ENCODE measurements around the gene HNRNPH1.

HNRNPH1 gene

GRCh38 chr5:179614745-179615144, 8.7 kb downstream of the HNRNPH1 start:
- Histone ChIP-seq H3K4me1 (ENCODE audit: control insufficient read depth, low read length) (peaks cover 4% of the 10 kb centered on the region), H3K27ac (ENCODE audit: low read depth, low read length) (no peak overlapping the region), H4K20me1 (ENCODE audit: control insufficient read depth, insufficient read depth, low read depth, low read length) (peaks cover 52% of the 10 kb centered on the region)

DNA sequence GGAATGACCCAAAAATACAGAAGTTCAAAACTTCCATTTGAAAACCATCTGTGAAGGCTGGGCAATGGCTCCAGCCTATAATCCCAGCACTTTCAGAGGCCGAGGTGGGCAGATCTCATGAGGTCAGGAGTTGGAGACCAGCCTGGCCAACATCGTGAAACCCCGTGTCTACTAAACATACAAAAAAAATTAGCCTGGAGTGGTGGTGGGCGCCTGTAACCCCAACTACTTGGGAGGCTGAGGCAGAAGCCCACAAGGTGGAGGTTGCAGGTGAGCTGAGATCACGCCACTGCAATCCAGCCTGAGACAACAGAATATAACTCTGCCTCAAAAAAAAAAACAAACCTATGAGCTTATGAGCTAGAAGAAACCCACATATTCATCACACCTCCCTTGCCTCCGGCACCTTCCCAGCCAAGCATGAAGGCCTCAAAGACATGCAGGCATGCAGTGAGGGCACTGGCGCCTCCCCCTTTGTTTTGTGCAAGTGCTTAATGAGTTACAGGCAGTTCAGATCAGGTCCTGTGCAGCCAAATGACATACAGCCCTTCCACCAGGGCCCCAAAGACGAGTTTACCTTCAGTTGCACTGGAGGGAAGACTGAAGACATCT, 9.9 kb downstream of the HNRNPH1 start:
- Histone ChIP-seq H3K4me2 (ENCODE audit: low read length) (no peak overlapping the region), H3K4me1 (ENCODE audit: control insufficient read depth, low read length) (no peaks in the 10 kb centered on the region), H3K79me2 (ENCODE audit: control insufficient read depth, low read length) (peaks cover 28% of the 10 kb centered on the region), H3K36me3 (ENCODE audit: control insufficient read depth, low read length) (peaks cover 94% of the 10 kb centered on the region), H3K4me3 (ENCODE audit: low read length) (no peak overlapping the region), H3K9me2 (replicated peaks; ENCODE audit: control insufficient read depth, low read length) (no peaks in the 10 kb centered on the region), H3F3A (ENCODE audit: control insufficient read depth, insufficient read depth) (peaks cover 93% of the 10 kb centered on the region), H3K9me3 (ENCODE audit: control insufficient read depth, insufficient read depth, low read length) (no peaks in the 10 kb centered on the region), H3K27ac (ENCODE audit: low read depth, low read length) (no peak overlapping the region), H4K20me1 (ENCODE audit: control insufficient read depth, insufficient read depth, low read depth, low read length) (peaks cover 42% of the 10 kb centered on the region), H3K27me3 (ENCODE audit: control insufficient read depth, low read length) (no peaks in the 10 kb centered on the region)
- TF ChIP-seq, protein P1, sequence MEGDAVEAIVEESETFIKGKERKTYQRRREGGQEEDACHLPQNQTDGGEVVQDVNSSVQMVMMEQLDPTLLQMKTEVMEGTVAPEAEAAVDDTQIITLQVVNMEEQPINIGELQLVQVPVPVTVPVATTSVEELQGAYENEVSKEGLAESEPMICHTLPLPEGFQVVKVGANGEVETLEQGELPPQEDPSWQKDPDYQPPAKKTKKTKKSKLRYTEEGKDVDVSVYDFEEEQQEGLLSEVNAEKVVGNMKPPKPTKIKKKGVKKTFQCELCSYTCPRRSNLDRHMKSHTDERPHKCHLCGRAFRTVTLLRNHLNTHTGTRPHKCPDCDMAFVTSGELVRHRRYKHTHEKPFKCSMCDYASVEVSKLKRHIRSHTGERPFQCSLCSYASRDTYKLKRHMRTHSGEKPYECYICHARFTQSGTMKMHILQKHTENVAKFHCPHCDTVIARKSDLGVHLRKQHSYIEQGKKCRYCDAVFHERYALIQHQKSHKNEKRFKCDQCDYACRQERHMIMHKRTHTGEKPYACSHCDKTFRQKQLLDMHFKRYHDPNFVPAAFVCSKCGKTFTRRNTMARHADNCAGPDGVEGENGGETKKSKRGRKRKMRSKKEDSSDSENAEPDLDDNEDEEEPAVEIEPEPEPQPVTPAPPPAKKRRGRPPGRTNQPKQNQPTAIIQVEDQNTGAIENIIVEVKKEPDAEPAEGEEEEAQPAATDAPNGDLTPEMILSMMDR (IDR thresholded peaks at IDR 0.05; ENCODE audit: low read depth, low read length, poor library complexity, severe bottlenecking) = no peak
- no peak for TF ChIP-seq EZH2phosphoT487 (IDR thresholded peaks at IDR 0.05; ENCODE audit: borderline replicate concordance, low read length)

More at GRCh38 chr5:179614745-179615144, 8.7 kb downstream of the HNRNPH1 start:
- Histone ChIP-seq H3K9me3 (ENCODE audit: control insufficient read depth, insufficient read depth, low read length) (no peaks in the 10 kb centered on the region), H3K4me3 (ENCODE audit: low read length) (no peak overlapping the region), H3K27me3 (ENCODE audit: control insufficient read depth, low read length) (no peaks in the 10 kb centered on the region), H3K9me2 (replicated peaks; ENCODE audit: control insufficient read depth, low read length) (no peaks in the 10 kb centered on the region), H3K4me2 (ENCODE audit: low read length) (no peak overlapping the region), H3K36me3 (ENCODE audit: control insufficient read depth, low read length) (peaks cover 98% of the 10 kb centered on the region), H3K79me2 (ENCODE audit: control insufficient read depth, low read length) (peaks cover 39% of the 10 kb centered on the region), H3F3A (ENCODE audit: control insufficient read depth, insufficient read depth) (peaks cover 98% of the 10 kb centered on the region)
- TF ChIP-seq EZH2phosphoT487 (IDR thresholded peaks at IDR 0.05; ENCODE audit: borderline replicate concordance, low read length) = no peak
- TF ChIP-seq, protein P1 (IDR thresholded peaks at IDR 0.05; ENCODE audit: low read depth, low read length, poor library complexity, severe bottlenecking) = no peak

DNA sequence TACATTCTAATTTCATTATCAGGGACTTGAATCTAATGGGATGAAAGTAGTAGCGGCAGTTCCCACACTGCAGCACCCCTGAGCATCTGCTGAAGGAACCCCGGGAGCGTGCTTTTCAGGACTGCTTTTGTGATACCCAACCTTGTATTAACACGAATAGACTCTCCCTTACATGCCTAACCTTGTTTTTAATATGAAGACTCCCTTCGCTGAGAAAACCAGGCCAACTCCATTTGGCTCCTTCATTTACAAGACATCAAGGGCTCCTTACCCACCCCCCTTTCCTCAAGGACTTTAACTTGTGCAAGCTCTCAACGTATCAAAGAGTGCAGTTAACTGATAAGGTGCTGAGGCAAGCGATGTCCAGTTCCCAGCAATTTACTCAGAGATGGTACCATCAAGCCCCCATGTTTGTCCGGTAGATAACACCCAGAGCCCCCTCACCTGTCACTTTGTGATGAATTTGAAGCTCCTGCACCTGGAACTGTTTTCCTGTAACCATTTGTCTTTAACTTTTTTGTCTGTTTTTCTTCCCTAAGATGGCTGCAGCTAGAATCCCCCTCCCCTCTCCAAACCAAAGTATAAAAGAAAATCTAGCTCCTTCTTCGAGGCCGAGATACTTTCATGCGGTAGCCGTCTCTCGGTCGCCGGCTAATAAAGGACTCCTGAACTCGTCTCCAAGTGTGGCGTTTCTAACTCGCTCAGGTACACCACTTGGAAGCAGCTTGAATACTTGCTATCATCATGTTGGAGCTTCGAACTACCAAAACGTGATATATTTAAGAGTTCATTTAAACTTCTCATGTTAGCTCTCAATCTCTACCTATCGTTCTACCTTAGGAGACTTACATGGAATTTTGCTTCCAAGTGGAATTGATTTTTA, 10.7 kb downstream of the HNRNPH1 start:
- H3K9me2 ChIP-seq (replicated peaks; ENCODE audit: control insufficient read depth, low read length) = no peaks in the 10 kb centered on the region
- peaks cover 91% of the 10 kb centered on the region for H3K36me3 ChIP-seq (ENCODE audit: control insufficient read depth, low read length)
- H3K4me2 ChIP-seq (ENCODE audit: low read length) = no peak overlapping the region
- H3K27me3 ChIP-seq (ENCODE audit: control insufficient read depth, low read length) = no peaks in the 10 kb centered on the region
- H3K79me2 ChIP-seq (ENCODE audit: control insufficient read depth, low read length) = peaks cover 20% of the 10 kb centered on the region
- no peaks in the 10 kb centered on the region for H3K4me1 ChIP-seq (ENCODE audit: control insufficient read depth, low read length)
- H3F3A ChIP-seq (ENCODE audit: control insufficient read depth, insufficient read depth) = peaks cover 92% of the 10 kb centered on the region
- no peaks in the 10 kb centered on the region for H3K9me3 ChIP-seq (ENCODE audit: control insufficient read depth, insufficient read depth, low read length)
- TF ChIP-seq, protein P1 (IDR thresholded peaks at IDR 0.05; ENCODE audit: low read depth, low read length, poor library complexity, severe bottlenecking) = no peak
- TF ChIP-seq EZH2phosphoT487 (IDR thresholded peaks at IDR 0.05; ENCODE audit: borderline replicate concordance, low read length) = no peak
- H4K20me1 ChIP-seq (ENCODE audit: control insufficient read depth, insufficient read depth, low read depth, low read length) = peaks cover 36% of the 10 kb centered on the region
- no peak overlapping the region for H3K4me3 ChIP-seq (ENCODE audit: low read length)
- H3K27ac ChIP-seq (ENCODE audit: low read depth, low read length) = no peak overlapping the region
